GM18951 (cell line): Measurements from ENCODE around the gene ARNT2.

ENCODE experiments used
- POLR2A ChIP-seq: IDR thresholded peaks from 4 replicates; pipeline ENCODE4 v1.6.1; 2011; ENCODE audit warnings: mild to moderate bottlenecking; ENCODE audit not compliant: insufficient read length, insufficient read depth; ENCODE audit errors: extremely low read depth
- in situ Hi-C: fragments of 300-500 bp; cut with MboI; formaldehyde crosslinking; loops from one replicate; pipeline ENCODE4 v1.12.0; 2022; ENCODE audit warnings: low sequenced_read_pairs, mixed read lengths, inconsistent platforms; ENCODE audit not compliant: unreplicated experiment

The ARNT2 gene

DNA sequence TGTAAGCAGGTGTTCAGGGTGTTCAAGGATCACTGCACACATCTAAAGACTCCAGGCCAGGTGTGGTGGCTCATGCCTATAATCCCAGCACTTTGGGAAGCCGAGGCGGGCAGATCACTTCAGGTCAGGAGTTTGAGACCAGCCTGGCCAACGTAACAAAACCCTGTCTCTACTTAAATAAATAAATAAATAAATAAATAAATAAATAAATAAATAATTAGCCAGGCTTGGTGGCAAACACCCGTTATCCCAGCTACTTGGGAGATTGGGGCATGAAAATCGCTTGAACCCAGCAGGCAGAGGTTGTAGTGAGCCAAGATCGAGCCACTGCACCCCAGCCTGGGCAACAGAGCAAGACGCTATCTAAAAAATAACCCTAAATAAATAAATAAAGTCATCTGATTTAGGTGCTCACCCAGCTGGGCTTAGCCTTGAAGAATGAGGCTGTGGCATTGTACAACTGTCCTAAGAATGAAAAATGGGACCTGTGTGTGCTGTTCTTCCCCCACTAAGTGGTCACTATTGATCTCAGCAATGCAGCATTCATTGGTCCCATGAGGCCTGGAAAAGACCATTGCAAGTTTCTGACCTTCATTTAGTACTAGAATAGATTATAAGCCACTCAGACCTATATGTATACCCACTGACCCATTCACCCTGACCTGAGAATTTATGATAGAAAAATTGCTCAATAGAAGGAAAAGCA lies 208.1 kb downstream of the ARNT2 start:
- TF ChIP-seq POLR2A, result no peak

DNA sequence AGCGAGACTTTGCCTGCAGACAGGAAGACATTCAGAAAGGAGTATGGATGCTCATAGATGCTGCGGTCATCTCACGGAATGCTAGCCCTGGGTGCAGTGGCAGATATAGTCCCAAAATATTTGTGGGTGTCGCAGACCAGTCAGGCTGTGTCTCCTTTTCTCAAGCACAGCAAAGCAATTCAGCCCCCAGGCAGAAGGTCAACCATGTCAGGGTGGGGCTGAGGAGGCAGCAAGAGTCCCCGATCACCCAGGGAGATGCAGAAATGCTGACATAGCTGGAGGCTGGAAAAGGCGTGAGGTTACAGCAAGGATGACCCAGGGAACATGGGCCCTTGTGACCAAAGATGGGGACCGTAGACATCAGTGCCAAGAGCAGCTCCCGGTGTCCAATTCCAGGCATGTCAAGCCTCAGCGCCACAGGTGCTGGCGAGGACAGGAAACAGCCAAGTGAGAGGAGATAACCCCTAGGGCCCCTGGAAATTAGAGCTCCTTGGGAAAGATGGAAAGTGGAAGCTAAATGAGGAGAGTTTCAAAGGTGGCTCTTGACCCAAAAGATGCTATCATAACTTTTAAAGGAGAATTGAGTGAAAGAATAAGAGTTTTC lies 209.7 kb downstream of the ARNT2 start:
- no peak for TF ChIP-seq POLR2A
- in situ Hi-C loops, result no loop called here

More for the DNA sequence above, 208.1 kb downstream of the ARNT2 start:
- in situ Hi-C loops, result no loop called here

- no peak for TF ChIP-seq POLR2A
- in situ Hi-C loops, result no loop called here
Measured at GRCh38 chr15:80614711-80615360, 210.7 kb downstream of the ARNT2 start.

DNA sequence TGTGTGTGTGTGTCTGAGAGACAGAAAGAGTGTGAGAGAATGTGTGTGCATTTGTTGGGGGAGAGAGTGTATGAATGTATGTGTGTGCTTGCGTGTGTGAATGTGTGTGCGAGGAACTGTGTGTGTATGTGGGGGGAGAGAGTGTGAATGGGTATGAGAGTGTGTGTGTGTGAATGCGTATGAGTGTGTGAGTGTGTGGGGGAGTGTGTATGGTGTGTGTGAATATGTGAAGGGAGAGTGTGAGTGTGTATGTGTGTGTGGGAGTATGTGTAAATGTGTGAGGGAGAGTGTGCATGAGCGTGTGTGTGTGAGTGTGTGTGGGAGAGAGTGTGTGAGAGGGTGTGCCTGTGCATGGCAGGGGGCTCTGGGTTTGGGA lies 211.2 kb downstream of the ARNT2 start:
- TF ChIP-seq POLR2A, result no peak
- in situ Hi-C loops, result no loop called here

- TF ChIP-seq POLR2A, result no peak
Measured at GRCh38 chr15:80615783-80616391, 211.7 kb downstream of the ARNT2 start.

GRCh38 chr15:80618685-80619400 lies 214.7 kb downstream of the ARNT2 start:
- in situ Hi-C loops, result no loop called here
- no peak for TF ChIP-seq POLR2A

More at GRCh38 chr15:80615783-80616391, 211.7 kb downstream of the ARNT2 start:
- in situ Hi-C loops, result no loop called here

DNA sequence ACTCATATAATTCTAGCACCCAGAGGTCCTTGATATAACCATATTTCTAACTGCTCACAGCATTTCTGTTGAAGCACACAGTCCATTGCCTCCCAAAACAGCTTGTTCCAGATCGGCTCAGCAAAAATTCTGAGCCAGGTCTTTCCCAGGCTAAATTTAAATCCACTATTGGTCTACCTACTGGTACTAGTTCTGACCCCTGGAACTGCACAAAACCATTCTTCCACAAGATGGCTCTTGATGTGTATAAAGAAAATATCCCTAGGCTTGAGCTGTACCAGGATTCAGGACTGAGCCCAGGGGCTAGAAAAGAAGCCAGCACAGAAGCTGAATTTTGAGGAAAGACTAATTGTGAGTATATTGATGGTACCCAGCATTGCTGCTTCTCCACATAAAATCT lies 215.5 kb downstream of the ARNT2 start:
- no peak for TF ChIP-seq POLR2A
- in situ Hi-C loops, result no loop called here

DNA sequence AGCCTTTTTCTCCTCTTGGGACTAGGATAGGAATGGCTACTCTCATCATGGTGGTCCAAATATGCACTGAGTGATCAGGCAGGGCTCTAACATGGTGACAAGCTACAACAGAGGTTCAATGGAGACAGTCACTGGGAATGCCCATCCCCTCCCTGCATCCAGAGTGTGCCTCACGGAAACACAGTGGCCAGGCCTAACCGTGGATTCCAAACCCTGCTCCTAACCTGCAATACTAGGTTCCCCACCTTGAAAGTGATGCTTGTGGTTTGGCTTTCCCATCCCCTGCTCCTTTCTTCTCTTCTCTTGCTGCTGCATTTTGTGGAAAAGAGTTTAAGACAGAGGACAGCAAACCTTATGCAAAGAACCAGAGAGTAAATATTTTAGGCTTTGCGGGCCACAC lies 216.0 kb downstream of the ARNT2 start:
- no peak for TF ChIP-seq POLR2A
- in situ Hi-C loops, result no loop called here

DNA sequence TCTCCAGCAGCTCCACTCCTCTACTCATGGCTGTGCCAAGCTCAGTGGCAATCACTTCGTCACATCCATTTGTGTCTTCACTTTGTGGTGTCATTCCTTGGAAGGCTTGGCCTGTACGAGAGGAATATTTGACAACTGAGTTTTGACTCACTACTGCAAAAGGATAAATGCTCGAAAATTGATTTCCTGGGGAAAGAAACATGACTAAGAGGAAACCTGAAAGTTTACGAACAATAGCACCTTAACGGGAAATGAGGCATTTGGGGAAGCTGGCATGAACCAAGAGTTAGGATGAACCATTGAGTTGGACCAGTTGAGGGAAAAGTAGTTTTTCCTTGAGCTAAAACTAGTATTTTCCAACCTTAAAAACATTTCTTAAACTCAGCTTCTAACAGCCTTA lies 216.7 kb downstream of the ARNT2 start:
- no peak for TF ChIP-seq POLR2A
- in situ Hi-C loops, result no loop called here

DNA sequence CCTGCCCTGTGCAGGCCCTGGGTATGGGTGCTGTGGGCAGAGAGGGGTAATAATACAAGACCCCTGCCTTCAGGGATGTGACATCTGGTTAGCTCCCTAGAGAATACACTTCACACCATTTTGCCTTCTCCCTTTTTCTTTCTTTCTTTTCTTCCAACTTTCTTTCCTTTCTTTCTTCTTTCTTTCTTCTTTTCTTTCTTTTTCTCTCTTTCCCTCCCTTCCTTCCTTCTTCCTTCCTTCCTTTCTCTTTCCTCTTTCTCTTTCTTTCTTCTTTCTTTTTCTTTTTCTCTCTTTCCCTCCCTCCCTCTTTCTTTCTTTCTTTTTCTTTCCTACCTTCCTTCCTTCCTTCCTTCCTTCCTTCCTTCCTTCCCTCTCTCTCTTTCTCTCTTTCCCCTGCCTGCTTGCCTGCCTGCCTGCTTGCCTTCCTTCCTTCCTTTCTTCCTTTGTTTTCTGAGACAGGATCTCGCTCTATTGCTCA lies 222.5 kb downstream of the ARNT2 start:
- in situ Hi-C loops, result no loop called here
- no peak for TF ChIP-seq POLR2A

DNA sequence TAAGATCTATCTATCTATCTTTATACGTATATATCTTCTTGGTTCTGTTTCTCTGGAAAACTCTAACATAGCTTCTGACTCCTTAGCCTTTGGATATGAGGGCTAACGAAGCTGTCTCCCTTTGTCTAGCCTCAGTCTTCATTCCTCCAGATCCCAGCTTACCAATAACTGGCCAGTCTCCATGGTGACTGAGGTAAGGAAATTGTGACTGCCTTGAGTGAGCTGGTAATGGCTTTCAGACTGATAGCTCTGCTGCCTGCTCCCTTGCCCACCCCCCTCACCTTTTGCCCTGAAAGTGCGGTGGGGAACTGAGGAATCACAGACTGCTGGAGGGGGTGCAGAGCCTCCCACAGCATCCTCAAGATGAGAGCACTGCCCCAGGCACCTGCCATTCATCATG lies 225.2 kb downstream of the ARNT2 start:
- TF ChIP-seq POLR2A, result no peak
- in situ Hi-C loops, result no loop called here

DNA sequence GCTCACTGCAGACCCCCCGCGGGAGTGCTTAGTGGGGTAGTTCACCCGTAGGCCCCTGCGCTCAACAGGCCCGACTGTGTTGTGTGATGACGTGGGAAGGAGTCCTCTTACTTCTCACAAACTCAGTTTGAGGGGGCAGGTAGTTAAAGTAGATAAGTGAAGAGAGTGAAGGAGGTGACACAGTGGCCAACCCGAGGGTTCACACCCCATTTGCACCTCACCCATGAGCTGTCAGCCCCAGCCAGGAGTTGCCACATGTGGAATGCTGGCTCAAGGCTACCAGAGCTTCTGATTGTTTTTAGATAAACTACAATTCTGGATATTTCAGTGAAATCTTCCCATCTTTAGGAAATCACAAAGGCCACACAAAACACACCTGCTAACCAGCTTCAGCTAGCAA lies 226.8 kb downstream of the ARNT2 start:
- in situ Hi-C loops, result no loop called here

DNA sequence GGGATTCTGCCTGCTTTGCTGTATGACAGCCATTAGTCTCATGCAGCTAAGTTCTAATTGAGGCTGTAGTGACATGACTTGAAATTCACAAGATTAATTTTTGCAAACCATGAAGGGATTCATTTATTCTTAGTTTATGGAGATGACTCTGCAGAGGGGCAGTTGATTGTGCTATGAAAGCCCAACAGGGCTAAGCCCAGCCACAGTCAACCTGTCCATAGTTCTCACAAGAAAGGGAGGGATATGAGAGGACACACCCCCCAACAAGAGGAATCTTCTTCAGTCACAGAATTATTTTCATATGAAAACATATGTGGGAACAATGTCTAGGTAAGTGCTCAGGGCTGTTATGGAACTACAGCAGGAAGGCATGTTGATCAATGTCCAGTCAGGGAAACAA lies 229.0 kb downstream of the ARNT2 start:
- in situ Hi-C loops, result no loop called here

More for the DNA sequence above, 226.8 kb downstream of the ARNT2 start:
- TF ChIP-seq POLR2A, result no peak

More for the DNA sequence above, 229.0 kb downstream of the ARNT2 start:
- no peak for TF ChIP-seq POLR2A
